HG02571 (cell line): Measurements from ENCODE around the gene GRAMD4.

ENCODE experiments used
- ATAC-seq: cut with Tn5 transposase; IDR thresholded peaks from one replicate; pipeline ENCODE4 v1.9.1; 2021; ENCODE audit warnings: mild to moderate bottlenecking, moderate library complexity; ENCODE audit not compliant: unreplicated experiment

The GRAMD4 gene

DNA sequence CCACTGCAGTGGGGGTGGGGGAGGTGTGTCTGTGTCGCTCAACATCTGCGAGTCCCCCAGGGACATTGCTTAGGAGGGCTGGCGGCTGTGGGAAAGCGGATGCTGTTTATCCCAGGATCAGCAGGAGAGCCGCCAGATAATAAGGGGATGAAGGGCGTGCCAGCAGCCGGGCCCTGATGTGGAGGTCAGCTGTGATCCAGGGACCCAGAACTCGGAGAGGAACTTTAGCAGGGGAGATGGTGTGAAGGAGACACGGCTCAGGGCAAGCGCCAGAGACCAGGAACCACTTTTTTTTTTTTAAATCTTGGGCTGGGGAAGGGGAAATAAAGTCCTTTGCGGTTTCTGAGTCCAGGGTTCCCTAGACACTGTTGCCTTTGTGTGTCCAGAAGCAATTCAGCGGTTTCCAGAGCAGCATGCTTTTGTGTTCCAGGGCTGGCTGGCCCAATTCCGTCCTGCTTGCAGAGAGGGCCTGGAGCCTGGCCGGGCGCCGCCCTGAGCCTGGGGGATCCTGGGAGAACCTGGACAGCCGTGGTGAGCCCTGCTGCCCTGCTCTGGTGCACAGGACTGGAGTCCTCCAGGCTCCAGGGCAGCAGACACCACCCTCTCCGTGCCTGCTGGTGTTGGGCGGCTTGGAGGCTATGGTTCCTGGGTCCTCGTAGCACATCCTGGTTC lies at the start of gene GRAMD4:
GRAMD4 (plus strand) TSS at position 557 of the 672 bp plus-strand sequence. CDS start 6,414 bp downstream, outside the sequence.
- no peak for ATAC-seq

DNA sequence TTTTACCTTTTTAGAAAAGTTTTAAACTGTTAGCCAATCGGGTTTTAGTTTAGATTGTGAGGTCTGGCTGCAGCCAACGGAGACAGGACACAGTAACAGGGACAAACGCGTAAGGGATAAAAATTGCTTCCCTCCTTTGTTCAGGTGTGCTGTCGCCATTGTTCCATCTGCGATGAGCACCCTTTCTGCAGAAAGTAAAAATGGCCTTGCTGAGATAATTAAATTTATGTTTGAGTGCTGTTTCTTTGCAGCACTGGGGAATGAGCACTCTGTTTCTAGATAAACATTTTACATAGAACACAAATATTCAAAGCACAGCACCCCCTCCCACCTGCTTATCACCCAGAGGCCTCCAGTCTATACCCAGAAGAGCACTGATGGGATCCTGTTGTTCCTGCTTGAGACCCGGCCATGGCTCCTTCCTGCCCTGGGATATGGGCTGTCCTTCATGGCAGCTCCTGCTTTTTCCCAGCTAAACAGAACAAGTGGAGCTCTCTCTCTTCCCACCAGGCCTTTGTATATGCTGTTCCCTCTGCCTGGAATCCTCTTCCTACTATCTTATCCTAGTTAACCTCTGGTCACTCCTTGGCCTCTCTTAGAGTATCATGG lies 48.4 kb upstream of the GRAMD4 start:
- no peak for ATAC-seq

- no peak for ATAC-seq
Measured at GRCh38 chr22:46572911-46573780, 47.0 kb upstream of the GRAMD4 start.

DNA sequence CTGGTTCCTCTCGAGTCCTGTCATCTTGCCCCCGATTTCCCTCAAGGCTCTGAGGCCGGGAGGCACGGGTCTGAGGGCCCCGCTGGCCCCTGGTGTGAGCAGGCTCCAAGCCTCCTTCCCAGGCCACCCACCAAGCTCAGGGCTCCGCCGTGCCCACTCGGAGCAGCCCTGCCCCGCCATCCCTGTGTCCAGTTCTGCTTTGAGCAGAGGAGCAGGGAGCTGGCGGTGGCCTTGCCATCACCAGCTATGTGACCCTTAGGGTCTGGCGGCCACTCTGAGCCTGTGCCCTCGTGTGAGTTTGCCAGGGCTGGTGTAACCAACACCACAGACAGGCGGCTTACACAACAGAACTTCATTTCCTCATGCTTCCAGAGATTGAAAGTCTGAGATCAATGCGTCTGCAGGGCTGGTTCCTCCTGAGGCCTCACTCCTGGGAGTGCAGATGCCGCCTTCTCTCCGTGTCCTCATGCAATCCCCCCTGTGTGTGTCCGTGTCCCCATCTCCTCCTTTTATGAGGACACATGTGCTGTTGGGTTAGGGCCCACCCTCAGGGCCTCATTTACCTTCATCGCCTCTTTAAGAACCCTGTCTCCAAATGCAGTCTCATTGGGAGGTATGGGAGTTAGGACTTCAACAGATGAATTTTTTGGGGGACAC lies 46.3 kb upstream of the GRAMD4 start:
- no peak for ATAC-seq

- ATAC-seq, result no peak
Measured at GRCh38 chr22:46574438-46574992, 45.7 kb upstream of the GRAMD4 start.

- ATAC-seq, result no peak
Measured at GRCh38 chr22:46574993-46575910, 44.9 kb upstream of the GRAMD4 start.

DNA sequence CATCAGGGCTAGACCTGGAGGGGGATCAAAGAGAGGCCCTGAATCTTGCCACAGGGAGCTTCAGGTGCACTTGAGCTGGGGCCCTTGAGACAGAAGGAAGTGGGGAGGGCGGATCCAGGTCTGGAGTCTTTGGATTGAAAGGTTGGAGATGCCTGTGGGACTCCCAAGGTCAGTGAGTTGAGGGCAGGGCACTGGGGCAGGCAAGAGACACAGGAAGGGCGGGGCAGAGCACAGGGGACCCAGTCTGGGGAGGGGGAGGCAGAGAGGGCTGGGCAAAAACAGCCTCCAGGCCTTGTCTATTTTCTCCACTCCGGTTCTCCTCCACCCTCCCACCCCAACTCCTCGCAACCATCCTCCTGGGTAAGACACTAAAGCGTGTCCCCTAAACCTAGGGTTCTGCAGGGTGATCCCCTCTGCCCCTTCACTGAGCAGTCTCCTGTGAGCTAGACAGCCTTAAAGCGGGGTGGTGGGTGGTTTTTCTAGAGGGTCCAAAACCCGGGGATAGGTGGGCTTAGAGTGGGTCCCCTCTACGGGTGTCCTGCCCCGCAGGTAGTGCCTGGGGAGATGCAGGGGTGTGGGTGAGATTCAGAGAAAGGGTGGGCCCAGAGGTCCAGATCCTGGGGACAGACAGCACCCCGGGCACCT lies 44.2 kb upstream of the GRAMD4 start:
- ATAC-seq, result no peak

- ATAC-seq, result peak; percentile 41
Measured at GRCh38 chr22:46576556-46577367, 43.4 kb upstream of the GRAMD4 start.

DNA sequence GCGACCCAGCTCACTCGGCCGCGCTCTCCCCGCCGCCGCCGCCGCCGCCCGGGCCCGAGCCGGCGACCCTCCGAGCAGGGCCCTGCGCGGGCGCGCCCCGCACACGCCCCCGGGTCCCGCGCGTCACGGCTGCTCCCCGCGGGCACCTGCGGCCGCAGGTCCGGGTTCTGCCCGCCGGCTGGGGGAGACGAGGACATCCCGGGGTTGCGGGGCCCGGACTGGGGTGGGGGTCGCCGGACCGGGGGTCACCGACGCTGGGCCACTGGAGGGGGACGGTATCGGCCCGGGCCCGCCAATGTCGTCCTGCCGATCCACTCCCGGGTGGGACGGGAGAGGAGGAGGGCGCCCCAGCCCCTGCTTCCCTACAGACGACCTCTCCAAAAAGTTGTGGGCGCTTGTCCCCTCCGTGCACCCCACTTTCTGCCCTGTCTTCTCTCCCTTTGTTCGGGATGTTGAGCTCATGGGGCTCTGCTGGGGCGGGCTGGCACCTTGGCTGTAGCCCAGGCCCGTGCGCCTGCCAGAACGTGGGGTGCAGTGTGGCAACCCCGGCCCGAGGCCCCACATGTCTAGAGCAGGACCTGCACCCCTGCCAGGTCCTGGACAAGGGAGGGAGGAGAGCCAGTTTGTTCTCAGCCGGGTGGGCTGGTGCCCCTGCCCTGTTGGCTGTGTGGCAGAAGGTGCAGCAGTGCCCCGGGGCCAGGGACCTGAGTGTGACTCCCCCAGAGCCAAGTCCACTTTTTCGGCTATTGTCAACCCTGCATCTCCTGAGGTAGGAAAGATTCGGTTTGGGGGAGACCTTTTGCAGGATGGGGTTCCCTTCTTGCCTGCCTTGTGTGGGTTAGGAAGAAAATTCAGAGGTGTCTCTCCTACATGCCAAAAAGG lies 42.6 kb upstream of the GRAMD4 start:
- ATAC-seq, result no peak

DNA sequence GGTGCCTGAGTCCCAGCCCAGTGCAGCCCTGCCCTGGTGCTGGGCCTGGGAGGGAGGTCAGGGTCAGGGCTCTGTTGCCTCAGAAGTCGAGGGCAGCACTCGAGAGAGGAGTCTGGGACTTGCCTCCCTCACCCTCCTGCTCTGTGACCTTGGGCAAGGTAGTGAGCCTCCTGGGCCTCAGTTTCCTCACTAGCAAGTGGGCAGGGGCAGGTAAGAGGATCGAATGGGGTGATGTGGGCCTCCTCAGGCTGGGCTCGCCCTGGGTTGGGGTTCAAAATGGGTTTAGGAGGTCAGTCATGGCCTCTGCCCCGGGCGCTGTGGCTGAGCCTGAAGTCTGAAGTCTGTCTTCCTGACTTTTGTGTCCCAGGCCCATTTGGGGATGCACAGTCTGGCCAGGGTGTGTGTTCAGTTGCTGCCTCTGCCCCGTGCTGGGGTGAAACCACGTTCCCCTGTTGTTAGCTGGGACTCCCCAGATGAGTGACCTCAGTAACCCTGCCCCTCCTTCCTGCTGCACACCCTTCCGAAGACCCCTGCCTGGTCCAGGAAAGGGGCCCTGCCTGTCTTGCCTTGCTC lies 41.8 kb upstream of the GRAMD4 start:
- ATAC-seq, result no peak

DNA sequence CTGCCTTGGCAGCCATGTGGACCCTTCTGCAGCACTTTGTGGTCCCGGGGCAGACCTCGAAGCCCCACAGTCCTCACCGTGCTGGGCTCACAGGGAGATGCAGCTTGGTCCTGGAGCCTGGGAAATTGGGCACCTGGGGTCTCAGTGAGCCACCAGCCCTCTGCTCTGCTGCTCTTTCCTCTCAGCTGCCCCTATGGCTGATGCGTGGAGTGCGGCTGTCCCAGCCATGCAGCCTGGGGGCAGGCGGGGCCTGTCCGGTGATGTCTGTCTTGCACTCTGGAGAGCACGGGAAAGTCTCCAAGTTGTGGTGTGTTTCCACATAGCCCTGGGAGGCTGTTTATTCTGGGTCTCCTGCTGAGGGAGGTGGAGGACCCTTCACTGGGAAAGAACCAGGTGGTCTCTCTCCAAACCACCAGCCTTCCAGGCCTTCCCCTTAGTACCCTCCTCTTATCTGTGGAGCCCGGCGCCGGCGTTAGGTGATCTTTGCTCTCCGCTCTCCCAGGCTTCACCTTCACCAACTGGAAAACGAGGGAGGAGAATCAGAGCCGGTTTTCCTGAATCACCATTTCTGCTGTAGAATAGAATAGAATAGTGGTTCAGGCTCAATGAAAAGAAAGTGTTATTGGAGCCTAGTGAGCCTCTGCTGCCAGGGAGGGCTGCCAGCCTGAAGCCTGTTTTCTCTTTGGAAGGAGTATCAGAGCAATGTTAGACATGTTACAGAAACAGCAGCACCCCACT lies 41.2 kb upstream of the GRAMD4 start:
- ATAC-seq, result no peak

GRCh38 chr22:46579751-46580449 lies 40.3 kb upstream of the GRAMD4 start:
- ATAC-seq, result no peak

DNA sequence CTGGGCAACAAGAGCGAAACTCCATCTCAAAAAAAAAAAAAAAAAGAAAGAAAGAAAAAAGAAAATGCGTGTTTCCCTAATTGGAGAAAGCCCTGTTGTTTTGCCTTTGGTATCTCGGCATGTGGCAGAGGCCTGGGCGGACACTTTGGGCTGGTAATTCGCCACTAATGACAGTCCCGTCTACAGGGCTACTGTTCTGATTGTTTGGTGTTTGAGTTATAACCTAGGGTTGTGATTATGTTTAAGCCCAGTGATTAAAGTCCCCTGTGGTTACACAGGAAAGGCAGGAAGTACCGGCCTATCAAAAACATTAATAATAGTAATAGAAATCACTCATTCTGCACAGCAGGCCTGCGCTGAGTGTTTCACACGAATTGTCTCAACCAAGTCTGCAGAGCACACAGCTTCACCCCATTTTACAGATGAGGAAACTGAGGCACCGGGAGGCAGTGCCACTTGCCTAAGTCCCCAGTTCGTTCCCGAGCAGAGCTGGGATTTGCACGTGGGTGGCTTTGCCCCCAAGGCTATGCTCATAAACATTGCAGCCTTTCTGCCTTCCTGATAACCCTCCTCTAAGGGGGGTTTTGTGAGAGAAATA lies 39.1 kb upstream of the GRAMD4 start:
- ATAC-seq, result no peak

DNA sequence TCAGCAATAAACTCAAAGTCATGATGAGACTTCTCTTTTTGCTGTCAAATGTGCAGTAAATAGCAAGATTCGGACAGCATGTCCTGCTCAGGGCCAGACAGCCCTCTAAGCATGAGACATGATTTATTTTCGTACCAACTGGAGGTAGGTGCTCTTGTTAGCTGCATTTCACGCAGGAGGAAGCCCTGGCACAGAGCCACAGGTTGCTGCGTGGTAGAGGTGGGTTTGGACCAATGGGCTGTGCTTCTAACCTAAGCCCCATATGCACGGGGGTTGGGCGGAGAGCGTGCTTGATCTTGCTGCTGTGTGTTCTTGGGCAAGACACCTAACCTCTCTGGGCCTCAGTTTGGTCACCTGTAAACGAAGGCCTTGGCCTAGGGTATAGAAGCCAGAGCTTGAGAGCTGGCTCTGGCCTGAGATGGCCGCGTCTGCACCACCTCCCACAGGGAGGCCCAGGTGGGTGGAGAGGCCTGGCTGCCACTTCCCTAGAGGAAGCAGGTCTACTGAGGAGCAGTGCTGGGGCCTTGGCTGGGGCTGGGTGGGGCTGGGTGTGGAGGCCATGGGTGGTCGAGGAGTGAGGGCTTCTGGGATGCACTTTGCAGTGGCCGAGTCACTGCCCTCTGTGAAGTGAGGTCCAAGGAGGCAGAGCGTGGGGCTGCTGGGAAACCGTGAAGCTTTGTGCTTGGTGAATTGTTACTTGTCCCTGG lies 38.5 kb upstream of the GRAMD4 start:
- no peak for ATAC-seq
